NCI-H1436 treated with DMSO at 0.1 percent for 48 hours (cell line): ENCODE data around the gene STX18.

Experiments used
- DNase-seq: peaks from one replicate; lab custom pipeline; 2025; lab: John Stamatoyannopoulos, UW

STX18 gene

DNA sequence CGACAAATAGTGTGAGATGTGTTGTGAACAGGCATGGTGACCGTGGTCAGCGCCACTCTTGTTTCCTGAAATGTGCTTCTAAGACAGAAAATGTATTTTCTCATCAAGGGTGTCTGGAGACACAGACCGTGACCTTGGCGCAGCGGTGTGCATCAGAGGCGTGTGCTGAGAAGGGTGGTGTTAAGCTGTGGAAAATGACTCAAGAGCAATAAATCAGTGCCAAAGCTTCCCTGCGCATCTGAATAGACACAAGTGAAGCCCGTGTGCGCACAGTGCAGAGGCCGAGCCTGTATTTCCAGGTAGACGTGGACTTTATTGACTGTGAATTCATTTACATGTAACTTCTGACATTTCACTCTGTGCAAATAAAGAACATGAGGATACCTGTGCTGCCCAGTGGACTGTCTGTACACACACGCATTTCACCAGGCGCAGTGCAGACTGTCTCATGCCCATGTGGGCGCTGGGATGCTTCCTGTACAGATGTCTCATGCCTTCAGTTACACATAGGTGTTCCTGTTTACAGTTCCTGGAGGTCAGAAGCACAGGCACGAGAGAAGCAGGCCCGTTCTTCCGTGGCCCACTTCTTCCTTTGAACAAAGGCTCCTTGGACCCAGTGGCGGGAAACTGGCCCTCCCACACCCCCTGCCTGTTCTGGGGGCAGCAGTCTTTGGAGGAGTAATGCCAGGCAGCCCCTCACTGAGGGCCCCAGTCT, 123.0 kb downstream of the STX18 start:
- DNase-seq: no peak

DNA sequence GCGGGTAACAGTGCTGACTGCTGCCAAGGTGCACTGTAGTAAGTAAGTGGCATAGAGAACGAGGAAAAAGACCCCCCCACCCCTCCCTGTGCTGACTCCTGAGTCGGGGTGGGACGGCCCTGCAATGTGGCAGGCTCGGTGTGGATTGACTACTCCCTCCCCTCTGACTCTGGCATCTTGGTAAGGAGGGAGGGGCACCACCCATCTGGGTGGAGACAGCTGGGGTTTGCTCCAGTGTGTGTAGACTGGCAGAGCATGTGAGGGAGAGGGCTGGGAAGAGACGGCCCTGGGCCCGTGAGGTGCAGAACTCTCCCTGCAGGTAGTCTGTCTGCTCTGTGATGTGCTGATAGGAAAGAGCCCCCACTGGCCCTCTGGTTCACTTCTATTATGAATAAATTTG, 124.0 kb downstream of the STX18 start:
- no peak for DNase-seq

- no peak for DNase-seq
Measured at GRCh38 chr4:4416981-4417380, 124.9 kb downstream of the STX18 start.

GRCh38 chr4:4415806-4416805, 125.7 kb downstream of the STX18 start:
- DNase-seq: no peak

DNA sequence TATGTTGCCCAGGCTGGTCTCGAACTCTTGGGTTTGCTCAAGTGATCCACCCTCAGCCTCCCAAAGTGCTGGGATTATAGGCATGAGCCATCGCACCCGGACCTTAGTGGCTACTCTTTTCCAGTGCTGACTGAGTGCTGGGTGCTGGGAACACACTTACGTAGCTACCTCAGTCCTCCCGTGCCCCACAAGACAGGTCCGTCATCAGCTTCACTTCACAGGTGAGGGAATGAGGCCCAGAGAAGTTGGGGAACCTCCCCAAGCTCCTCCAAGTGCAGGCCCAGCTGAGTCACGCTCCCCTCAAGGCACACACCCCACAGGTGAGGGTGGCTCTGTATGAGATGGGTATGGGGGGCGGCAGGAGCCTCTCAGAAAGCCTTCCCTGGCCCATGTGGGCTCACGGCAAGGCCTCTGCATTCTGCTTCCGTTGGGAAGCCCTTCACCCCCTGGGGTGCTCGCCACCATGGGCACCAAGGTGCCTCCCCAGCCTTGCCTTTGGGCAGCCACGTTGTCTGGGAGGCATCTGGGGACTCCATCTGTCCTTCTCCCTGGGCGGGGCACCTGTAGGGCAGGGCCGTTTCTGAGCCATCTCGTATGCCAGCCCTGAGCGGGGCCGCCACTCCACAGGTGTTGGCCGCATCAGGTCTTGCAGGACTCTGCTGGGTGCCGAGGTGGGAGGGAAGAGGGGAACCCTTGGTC, 126.6 kb downstream of the STX18 start:
- DNase-seq: no peak

- no peak for DNase-seq
Measured at GRCh38 chr4:4413806-4414205, 128.0 kb downstream of the STX18 start.

DNA sequence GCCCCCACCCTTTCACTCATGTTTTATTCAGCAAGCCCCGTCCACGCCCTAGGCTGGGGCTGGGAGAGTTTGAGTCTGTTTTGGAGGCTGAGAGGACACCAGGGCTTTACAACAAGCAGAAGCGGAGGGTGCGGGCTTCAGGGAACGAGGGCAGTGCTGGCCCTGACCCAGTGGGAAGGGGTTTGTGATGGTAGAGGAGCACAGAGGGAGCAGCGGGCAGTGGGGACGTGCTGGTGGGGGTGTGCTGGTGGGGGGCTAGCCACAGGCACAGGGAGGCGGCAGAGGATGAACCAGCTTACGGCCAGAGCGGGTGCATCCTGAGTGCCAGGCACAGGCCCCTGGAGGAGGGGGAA, 128.5 kb downstream of the STX18 start:
- DNase-seq: no peak

DNA sequence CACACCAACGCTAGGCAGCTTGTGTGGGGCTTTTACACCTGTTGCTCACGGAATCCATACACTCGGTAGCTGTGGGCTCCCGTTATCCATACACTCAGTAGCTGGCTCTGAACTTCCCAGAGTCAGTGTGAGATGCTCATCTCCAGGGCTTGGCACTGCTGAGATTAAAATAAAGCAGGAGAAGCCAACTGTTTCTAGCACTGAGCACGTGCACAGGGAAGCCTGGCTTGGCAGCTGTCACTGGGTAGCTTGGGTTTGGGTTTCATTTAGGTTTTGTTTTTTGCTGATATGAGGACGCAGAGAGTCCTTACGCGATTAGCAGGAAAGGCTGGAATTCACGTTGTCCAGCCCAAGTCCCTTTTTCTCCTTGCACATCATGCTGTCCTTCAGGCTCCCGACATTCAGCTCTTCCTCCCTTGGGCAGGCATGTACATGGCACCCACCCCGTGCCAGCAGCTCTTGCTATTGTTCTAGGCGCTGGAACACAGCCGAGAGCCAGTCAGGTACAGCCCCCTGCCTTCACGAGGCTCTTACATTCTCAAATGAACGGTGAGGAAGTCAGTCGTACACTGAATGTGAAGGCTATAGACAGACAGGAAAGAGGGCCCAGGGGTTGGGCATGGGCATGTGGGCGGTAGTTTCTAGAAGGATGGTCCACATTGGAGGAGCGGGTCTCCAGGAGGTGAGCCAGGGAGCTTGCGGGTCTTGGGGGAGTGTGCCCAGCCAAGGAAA, 129.0 kb downstream of the STX18 start:
- no peak for DNase-seq

DNA sequence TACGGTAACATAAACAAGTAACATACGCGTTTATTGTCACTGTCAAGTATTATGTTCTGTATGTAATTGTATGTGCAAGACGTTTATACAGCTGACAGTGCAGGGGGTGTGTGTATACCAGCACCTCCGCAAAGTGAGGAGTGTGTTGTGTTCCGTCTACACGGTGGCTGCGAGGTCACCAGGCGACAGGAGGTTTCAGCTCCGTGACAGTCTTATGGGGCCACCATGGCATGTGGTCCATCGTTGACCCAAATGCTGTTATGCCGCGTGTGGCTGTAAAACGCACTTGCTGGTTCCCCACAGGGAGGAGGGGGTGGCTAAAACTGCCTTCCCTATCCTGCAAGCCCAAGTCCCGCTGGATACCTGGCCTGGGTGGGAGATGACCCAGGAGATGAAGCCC, 129.9 kb downstream of the STX18 start:
- no peak for DNase-seq

GRCh38 chr4:4410271-4410670, 131.6 kb downstream of the STX18 start:
- DNase-seq: no peak

- DNase-seq: no peak
Measured at GRCh38 chr4:4409416-4410115, 132.3 kb downstream of the STX18 start.

DNA sequence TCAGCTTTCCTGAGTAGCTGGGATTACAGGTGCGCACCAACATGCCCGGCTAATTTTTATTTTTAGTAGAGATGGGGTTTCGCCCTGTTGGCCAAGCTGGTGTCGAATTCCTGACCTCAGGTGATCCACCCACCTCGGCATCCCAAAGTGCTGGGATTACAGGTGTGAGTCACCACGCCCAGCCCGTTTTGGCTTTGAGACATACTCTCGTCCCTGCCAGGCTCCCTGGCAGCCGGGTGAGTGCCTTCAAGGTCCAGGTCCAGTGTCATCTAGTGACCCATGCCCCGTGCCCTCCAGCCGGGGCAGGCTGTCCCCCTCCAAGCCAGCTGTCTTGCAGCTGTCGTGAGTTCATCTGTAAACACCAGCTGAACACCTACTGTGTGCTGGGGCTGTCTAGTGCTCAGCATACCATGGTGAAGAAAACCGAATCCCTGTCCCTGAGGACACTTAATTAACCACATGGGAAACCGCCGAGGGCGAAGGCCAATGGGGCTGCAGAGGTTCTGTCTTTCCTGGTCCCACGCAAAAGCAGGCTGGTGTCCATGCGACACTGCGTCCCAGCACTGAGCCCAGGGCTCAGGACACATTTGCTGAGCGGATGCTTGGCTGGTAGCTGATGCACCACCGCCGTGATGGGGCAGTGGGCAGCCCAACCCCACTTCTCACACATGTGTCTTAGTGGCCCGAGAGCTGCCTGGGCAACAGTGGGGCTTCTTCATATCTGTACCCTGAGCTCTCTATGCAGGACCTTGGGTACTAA, 133.1 kb downstream of the STX18 start:
- no peak for DNase-seq

- no peak for DNase-seq
Measured at GRCh38 chr4:4408132-4408523, 133.7 kb downstream of the STX18 start.

- no peak for DNase-seq
Measured at GRCh38 chr4:4407299-4408131, 134.3 kb downstream of the STX18 start.

GRCh38 chr4:4406455-4407298, 135.2 kb downstream of the STX18 start:
- DNase-seq: no peak

DNA sequence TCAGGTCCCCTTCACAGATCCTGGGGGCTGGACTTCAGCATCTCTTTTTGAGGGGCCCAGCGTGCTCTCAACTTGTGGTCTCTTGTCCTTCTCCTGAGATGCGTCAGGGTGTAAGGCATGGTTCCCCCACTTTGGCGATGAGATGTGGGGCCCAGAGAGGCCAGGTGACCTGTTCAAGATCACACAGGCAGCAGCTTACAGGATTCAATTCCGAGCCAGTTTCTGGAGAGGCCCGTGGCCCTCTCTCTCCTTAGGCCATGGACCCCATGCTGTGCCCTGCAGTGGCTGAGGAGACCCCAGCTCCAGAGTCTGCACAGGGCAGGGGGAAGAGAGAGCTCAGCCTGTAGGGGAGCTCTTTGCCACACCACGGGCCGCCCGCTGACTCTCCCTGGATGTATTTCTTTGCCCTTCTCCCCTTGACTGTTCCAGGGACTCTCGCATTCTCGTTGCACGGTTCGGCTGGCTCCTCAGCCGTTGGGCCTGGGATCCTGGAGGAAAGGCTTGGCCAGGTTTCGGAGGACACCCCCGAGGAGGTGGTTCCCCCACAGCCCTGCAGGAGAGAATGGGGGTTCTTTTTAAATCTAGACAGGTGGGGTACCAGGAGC, 136.4 kb downstream of the STX18 start:
- no peak for DNase-seq

DNA sequence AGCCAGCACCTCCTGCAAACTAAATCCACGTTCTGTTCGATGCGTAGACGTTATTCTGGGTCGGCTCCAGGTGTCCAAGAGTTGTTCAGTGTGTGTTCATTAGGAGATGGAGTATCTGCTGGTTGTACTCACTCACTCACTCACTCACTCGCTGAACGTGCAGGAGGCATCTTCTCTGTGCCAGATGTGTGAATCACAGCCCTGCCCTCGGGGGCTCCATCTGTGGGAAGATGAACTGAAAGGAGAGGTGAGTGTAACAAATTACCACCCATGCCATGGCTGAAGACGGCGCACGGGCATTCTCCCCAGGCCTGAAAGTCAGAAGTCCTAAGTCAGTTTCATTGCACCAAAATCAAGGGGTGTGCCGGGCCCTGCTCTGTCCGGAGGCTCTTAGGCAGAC, 138.9 kb downstream of the STX18 start:
- no peak for DNase-seq

DNA sequence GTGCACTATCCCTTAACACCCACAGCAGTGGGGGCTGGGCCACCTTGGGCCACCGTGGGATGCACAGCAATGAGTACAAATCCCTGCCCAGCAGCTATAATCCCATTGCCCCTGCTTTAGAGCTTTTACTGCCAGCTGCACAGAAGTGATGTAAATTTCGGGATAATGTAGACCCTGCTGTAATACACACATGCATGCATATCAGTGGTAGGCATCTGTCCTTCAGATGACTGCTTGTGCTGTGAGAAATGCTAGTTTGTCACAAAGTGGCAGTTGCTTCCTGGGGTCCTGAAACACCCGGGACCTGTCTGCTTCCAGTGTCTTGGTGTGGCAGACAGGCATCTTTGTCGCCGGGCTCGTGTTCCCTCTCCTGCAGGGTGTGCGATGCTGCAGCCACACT, 140.8 kb downstream of the STX18 start:
- no peak for DNase-seq
